ENCODE results near the gene DNAJB8. TPM values are rescaled to one million over a fixed set of nuclear protein-coding genes. Genes with fewer than 3 reads are reported as not detected.

DNAJB8 gene
- total and polyA plus RNA-seq, 9 of the 15 experiments (the other 6 are each of a cell fraction or from before 2014, with no cell fraction given), result not detected

DNA sequence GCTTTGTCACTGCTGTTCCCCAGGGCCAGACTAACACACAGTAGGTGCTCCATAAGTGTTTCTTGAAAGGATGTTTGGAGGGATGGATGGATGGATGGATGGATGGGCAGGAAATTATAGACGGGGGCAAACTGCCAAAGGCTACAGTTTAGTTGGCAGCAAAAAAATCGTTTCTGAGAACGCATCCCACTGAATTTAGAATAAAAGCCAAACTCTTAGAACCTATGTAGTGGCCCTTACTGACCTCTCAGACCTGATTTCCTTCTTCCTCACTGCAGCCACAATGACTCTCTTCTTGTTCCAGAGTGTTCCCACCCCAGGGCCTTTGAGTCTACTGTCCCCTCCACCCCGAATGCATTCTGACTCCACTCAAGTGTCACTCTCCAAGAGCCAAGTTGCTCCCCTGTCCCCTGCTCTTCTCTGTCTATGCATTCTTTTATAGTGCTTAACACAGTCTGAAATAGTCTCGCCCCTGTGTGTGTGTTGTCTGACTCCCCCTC lies 31.5 kb upstream of the DNAJB8 start:
- Histone ChIP-seq H3K4me1 (replicated peaks in 1 of 2; ENCODE audit: control insufficient read depth in 2 of 2, insufficient read depth in 2 of 2, low read length in 2 of 2) (peaks cover 37 to 60% of the 10 kb centered on the region in 2 experiments), H3K36me3 (ENCODE audit: control insufficient read depth, insufficient read depth, low read length) (peaks cover 36% of the 10 kb centered on the region; the same call in 2 of the 3 replicates), H3K79me2 (ENCODE audit: control insufficient read depth, insufficient read depth, low read length) (peaks cover 46% of the 10 kb centered on the region), H2AFZ (ENCODE audit: low read depth, low read length) (no peak overlapping the region), H4K20me1 (replicated peaks; ENCODE audit: control insufficient read depth, insufficient read depth, low read length) (peaks cover 5% of the 10 kb centered on the region), H3K9me1 (ENCODE audit: control insufficient read depth, insufficient read depth, low read length) (no peaks in the 10 kb centered on the region), H3K4me2 (ENCODE audit: insufficient read depth, low read length) (no peak overlapping the region), H3K9me3 (replicated peaks; ENCODE audit: control insufficient read depth, insufficient read depth, low read depth, low read length) (no peaks in the 10 kb centered on the region), H3K4me3 (no peak overlapping the region), H3K9ac (ENCODE audit: insufficient read depth in 1 of 2, low read depth in 2 of 2, low read length in 2 of 2) (0 out of 4 replicates have a peak overlapping the region, but pooled peaks of 1 of the 2 experiments have one; percentile 29), H3K27ac (ENCODE audit: extremely low read depth, low read depth, low read length) (peak overlapping the region; percentile 20; the same call in 2 of the 3 replicates), H3K27me3 (ENCODE audit: control insufficient read depth in 2 of 2, insufficient read depth in 2 of 2, low read length in 2 of 2) (no peaks in the 10 kb centered on the region)
- ChIA-PET CTCF (ENCODE audit: low intra/inter-chr PET ratio) (interaction anchor here (2.0 kb wide), 1 partner anchor 72 kb away, joined by 9 read pairs; no protein-coding TSS in a partner anchor), POLR2A (interaction anchor here (0.5 to 1.0 kb wide), 5 partner anchors 9 to 426 kb away, joined by 3 to 6 read pairs (median 3); no protein-coding TSS in a partner anchor)
- ATAC-seq, result no peak
- in situ Hi-C loops (cut with MboI) (no loop called here), intact Hi-C loops (cut with micrococcal nuclease) (loop anchor here (5.0 to 10.0 kb wide), 4 partner anchors 69 to 423 kb away; no protein-coding TSS in a partner anchor)
- DNase-seq (ENCODE audit: extremely low read depth in 1 of 4, low spot score in 3 of 4), result no peak
- WGBS (ENCODE audit: insufficient coverage, low coverage, missing lambda C conversion rate), result 36% methylated on average over 5 of the region's 5 CpGs
- FAIRE-seq, result no peak
- BruUV-seq (replicated peaks), result no TSS peak
- TF ChIP-seq RBM25 (IDR thresholded peaks at IDR 0.05; ENCODE audit: low read depth, low read length, severe bottlenecking), result peak; percentile 43
- 0 out of 2 replicates have a peak, but pooled peaks have one; percentile 1 for TF ChIP-seq SMC3 (conservative IDR thresholded peaks at IDR 0.05; ENCODE audit: insufficient read depth, low read depth, low read length)
- TF ChIP-seq MEF2D (tag; conservative IDR thresholded peaks at IDR 0.05; ENCODE audit: low read depth), result no peak
- no peak for TF ChIP-seq THRAP3 (IDR thresholded peaks at IDR 0.05; ENCODE audit: borderline replicate concordance)
- no peak for TF ChIP-seq PHF20 (IDR thresholded peaks at IDR 0.05; ENCODE audit: partially characterized antibody)
- TF ChIP-seq HCFC1 (IDR thresholded peaks at IDR 0.05; ENCODE audit: low read depth, low read length), result no peak
- no peak for TF ChIP-seq TAF1 (IDR thresholded peaks at IDR 0.05; ENCODE audit: control insufficient read depth, extremely low read depth, insufficient read depth, low read length, severe bottlenecking)
- no peak for TF ChIP-seq SRSF7 (optimal IDR thresholded peaks at IDR 0.05; ENCODE audit: low read depth, low read length)
- TF ChIP-seq POLR2B (IDR thresholded peaks at IDR 0.05; ENCODE audit: low read depth, partially characterized antibody), result peak; percentile 12
- TF ChIP-seq, protein P1, sequence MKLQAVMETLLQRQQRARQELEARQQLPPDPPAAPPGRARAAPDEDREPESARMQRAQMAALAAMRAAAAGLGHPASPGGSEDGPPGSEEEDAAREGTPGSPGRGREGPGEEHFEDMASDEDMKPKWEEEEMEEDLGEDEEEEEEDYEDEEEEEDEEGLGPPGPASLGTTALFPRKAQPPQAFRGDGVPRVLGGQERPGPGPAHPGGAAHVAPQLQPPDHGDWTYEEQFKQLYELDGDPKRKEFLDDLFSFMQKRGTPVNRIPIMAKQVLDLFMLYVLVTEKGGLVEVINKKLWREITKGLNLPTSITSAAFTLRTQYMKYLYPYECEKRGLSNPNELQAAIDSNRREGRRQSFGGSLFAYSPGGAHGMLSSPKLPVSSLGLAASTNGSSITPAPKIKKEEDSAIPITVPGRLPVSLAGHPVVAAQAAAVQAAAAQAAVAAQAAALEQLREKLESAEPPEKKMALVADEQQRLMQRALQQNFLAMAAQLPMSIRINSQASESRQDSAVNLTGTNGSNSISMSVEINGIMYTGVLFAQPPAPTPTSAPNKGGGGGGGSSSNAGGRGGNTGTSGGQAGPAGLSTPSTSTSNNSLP (IDR thresholded peaks at IDR 0.05; ENCODE audit: borderline replicate concordance, low read depth, low read length), result no peak
- TF ChIP-seq ZNF280B (CRISPR knock-in tag; IDR thresholded peaks at IDR 0.05), result no peak
- no peak for TF ChIP-seq ZBTB8A (IDR thresholded peaks at IDR 0.05; ENCODE audit: partially characterized antibody)
- no peak for TF ChIP-seq E2F4 (CRISPR knock-in tag; IDR thresholded peaks at IDR 0.05; ENCODE audit: low read depth)
- peak; percentile 71 for TF ChIP-seq ZKSCAN1 (IDR thresholded peaks at IDR 0.05; ENCODE audit: low read depth, low read length)
- TF ChIP-seq, protein P2, sequence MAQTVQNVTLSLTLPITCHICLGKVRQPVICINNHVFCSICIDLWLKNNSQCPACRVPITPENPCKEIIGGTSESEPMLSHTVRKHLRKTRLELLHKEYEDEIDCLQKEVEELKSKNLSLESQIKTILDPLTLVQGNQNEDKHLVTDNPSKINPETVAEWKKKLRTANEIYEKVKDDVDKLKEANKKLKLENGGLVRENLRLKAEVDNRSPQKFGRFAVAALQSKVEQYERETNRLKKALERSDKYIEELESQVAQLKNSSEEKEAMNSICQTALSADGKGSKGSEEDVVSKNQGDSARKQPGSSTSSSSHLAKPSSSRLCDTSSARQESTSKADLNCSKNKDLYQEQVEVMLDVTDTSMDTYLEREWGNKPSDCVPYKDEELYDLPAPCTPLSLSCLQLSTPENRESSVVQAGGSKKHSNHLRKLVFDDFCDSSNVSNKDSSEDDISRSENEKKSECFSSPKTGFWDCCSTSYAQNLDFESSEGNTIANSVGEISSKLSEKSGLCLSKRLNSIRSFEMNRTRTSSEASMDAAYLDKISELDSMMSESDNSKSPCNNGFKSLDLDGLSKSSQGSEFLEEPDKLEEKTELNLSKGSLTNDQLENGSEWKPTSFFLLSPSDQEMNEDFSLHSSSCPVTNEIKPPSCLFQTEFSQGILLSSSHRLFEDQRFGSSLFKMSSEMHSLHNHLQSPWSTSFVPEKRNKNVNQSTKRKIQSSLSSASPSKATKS (CRISPR knock-in tag; IDR thresholded peaks at IDR 0.05), result no peak
- TF ChIP-seq ZNF696 (CRISPR knock-in tag; conservative IDR thresholded peaks at IDR 0.05), result no peak

All from K562 (cell line).